Osteoblast (primary cell): ENCODE measurements around the gene RTL1. TPM values are rescaled to one million over a fixed set of nuclear protein-coding genes. Genes with fewer than 3 reads are reported as not detected.

Experiments used
- DNase-seq: peaks from one replicate; pipeline ENCODE4 v3.0.0; 2011; ENCODE audit warnings: low spot score, mixed read lengths; ENCODE audit not compliant: insufficient read length; ENCODE audit errors: missing footprints
- H2AFZ ChIP-seq: 2 replicates; pipeline ENCODE4 v1.6.0; 2011; ENCODE audit warnings: mild to moderate bottlenecking, low read length
- H3K27ac ChIP-seq: 2 replicates; pipeline ENCODE4 v1.5.1; 2011; ENCODE audit warnings: mild to moderate bottlenecking, low read depth, low read length, moderate library complexity
- H3K27me3 ChIP-seq: 2 replicates; pipeline ENCODE4 v1.6.0; 2012; ENCODE audit warnings: mild to moderate bottlenecking, control low read depth, inconsistent platforms, low read length, moderate library complexity; ENCODE audit not compliant: insufficient read depth
- H3K36me3 ChIP-seq: 2 replicates; pipeline ENCODE4 v1.5.1; 2011; ENCODE audit warnings: mild to moderate bottlenecking, low read length, control low read depth, moderate library complexity; ENCODE audit not compliant: insufficient read depth
- H3K4me1 ChIP-seq: 2 replicates; pipeline ENCODE4 v1.5.1; 2011; ENCODE audit warnings: mild to moderate bottlenecking, low read length, control low read depth, moderate library complexity; ENCODE audit not compliant: insufficient read depth
- H3K4me2 ChIP-seq: 2 replicates; pipeline ENCODE4 v1.6.0; 2011; ENCODE audit warnings: mild to moderate bottlenecking, low read length; ENCODE audit not compliant: insufficient read depth
- H3K4me3 ChIP-seq: fragments of 200-600 bp; sonication (generic); 3 replicates; pipeline ENCODE4 v1.5.1; 2012; ENCODE audit warnings: mild to moderate bottlenecking, low read length, inconsistent platforms; ENCODE audit not compliant: insufficient read depth
- H3K79me2 ChIP-seq: 2 replicates; pipeline ENCODE4 v1.6.0; 2012; ENCODE audit warnings: mild to moderate bottlenecking, low read length, control low read depth, inconsistent platforms; ENCODE audit not compliant: insufficient read depth
- H3K9me3 ChIP-seq: 2 replicates; pipeline ENCODE4 v1.5.1; 2011; ENCODE audit warnings: low read depth, low read length, control low read depth
- H4K20me1 ChIP-seq: 2 replicates; pipeline ENCODE4 v1.6.0; 2012; ENCODE audit warnings: mild to moderate bottlenecking, low read length, control low read depth; ENCODE audit not compliant: insufficient read depth
- CTCF ChIP-seq: IDR thresholded peaks from 2 replicates; pipeline ENCODE4 v1.5.1; 2011; ENCODE audit warnings: mild to moderate bottlenecking, low read depth, low read length, moderate library complexity; ENCODE audit errors: extremely low read depth
- total RNA-seq: library from RNA; depleted of rRNA; stranded (reverse); fragments of >200 nt; gene quantifications from 2 replicates; pipeline ENCODE4 v1.2.3, GENCODE V29; 2012

The RTL1 gene
- total RNA-seq, 1 donor = not detected

DNA sequence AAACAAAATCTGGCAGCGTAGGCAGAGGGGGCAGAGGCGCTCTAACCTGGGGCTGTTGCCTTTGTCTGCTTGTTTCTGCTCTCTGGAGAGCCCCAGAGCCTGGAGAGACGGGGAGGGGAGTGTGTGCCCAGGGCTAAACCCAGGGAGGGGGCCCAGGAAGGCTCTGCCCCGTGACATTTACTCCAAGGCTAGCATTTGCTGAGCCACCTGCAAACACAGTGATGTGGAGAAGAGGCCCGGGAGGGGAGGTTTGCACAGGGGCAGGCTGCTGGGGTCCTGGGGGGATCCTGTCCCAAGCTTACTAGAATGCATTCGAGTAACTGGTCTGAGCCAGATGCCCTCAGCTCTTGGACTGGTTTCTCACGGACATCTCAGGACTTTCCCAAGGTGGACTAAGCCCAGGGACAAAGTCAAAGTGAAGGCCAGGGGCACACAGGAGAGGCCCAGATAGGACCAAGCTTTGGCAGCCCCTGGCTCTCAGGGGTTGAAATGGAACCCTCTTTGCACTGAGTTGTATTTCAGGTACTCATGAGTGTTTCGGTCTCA is 65.6 kb downstream of the RTL1 start:
- DNase-seq = peak; percentile 78
- H3K27me3 ChIP-seq = no peaks in the 10 kb centered on the region
- peaks cover 56% of the 10 kb centered on the region for H3K36me3 ChIP-seq
- TF ChIP-seq CTCF = no peak
- H3K27ac ChIP-seq = peak overlapping the region; percentile 11
- peaks cover 85% of the 10 kb centered on the region for H3K79me2 ChIP-seq
- no peak overlapping the region for H3K4me2 ChIP-seq
- H3K4me3 ChIP-seq = no peak overlapping the region
- peaks cover 15% of the 10 kb centered on the region for H3K4me1 ChIP-seq
- H2AFZ ChIP-seq = no peak overlapping the region
- peaks cover 43% of the 10 kb centered on the region for H4K20me1 ChIP-seq
- H3K9me3 ChIP-seq = no peaks in the 10 kb centered on the region

GRCh38 chr14:100836941-100837804 is 66.3 kb downstream of the RTL1 start:
- no peaks in the 10 kb centered on the region for H3K9me3 ChIP-seq

DNA sequence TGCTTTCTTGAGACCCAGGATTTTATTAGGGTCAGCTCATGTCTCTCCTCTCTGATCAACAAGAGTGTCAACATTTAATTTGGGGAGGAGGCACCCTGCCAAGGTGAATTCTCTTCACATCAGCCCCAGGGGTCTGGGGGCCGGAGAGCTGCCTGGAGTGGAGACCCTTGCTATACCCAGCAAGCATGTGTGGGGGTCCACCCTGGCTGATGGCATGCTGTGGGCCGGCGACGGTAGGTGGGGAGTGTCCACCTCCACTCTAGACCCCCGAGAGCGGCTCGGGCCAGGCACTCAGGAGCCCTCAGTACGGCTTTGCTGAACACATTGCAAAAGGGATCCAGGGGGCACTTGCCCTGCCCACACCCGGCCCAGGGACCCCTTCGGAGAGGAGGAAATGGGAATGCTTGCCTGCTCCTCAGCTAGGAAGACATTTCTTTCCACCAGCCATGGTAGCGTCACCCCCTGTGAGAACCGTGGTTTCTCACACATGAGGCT is 67.2 kb downstream of the RTL1 start:
- Histone ChIP-seq H3K36me3 (peaks cover 72% of the 10 kb centered on the region), H3K79me2 (peaks cover 95% of the 10 kb centered on the region), H3K9me3 (no peaks in the 10 kb centered on the region), H2AFZ (no peak overlapping the region), H3K4me1 (peaks cover 4% of the 10 kb centered on the region), H4K20me1 (peaks cover 30% of the 10 kb centered on the region), H3K4me2 (no peak overlapping the region), H3K27ac (no peak overlapping the region), H3K4me3 (no peak overlapping the region), H3K27me3 (no peaks in the 10 kb centered on the region)
- DNase-seq = peak; percentile 52
- TF ChIP-seq CTCF = no peak

More at GRCh38 chr14:100836941-100837804, 66.3 kb downstream of the RTL1 start:
- no peak overlapping the region for H3K4me2 ChIP-seq
- H3K36me3 ChIP-seq = peaks cover 63% of the 10 kb centered on the region
- TF ChIP-seq CTCF = no peak
- no peak overlapping the region for H3K4me3 ChIP-seq
- DNase-seq = peak; percentile 39
- no peaks in the 10 kb centered on the region for H3K27me3 ChIP-seq
- H3K4me1 ChIP-seq = peaks cover 9% of the 10 kb centered on the region
- H4K20me1 ChIP-seq = peaks cover 38% of the 10 kb centered on the region
- peaks cover 92% of the 10 kb centered on the region for H3K79me2 ChIP-seq
- H3K27ac ChIP-seq = no peak overlapping the region
- H2AFZ ChIP-seq = no peak overlapping the region
